SH-SY5Y (cell line): ENCODE data around the gene ATP11C.

ENCODE experiments used
- GATA2 ChIP-seq: IDR thresholded peaks from 2 replicates; pipeline ENCODE4 v1.6.1; 2011; ENCODE audit warnings: mild to moderate bottlenecking, low read depth, low read length
- GATA3 ChIP-seq: IDR thresholded peaks from 2 replicates; pipeline ENCODE4 v1.6.1; 2011; ENCODE audit warnings: low read depth, mild to moderate bottlenecking, low read length, moderate library complexity

ATP11C gene

DNA sequence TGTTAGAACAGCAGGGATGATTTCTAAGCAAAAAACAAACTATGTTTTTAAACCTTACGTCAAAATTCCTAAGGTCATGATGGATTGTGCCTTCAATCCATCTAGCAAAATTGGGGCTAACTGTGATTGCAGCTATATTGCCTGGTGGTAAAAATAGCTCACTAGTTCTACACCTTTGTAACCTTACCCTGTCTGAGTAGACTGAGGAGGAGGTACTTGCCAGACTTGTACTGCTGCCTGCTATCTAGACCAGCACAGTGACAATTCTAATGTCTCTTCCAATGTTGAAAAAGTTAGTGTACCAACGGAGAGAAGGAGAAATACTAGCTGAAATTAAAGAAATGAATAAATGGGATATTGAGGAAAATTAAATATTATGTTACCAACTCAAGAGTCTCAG is 30.3 kb downstream of the ATP11C start:
- TF ChIP-seq GATA2 (no peak), GATA3 (no peak)

DNA sequence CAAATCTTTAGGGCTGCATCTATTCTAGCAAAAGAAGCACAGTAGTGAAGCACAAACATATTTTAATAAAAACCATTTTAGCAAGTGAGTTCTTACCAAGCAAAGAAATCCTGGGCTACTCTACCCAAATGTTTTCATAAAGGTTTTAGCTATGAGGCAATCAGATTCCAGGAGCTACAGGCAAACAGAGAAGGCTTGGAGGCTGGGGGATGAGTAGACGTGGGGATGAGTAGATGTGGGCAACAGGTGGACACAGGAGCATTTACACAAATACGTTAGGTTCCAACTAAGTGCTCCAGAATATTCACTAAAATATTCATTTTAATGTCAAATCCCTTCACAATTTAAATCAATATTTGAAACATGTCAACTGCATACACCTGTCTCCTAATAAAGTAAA is 34.5 kb downstream of the ATP11C start:
- no peak for TF ChIP-seq GATA2
- no peak for TF ChIP-seq GATA3

DNA sequence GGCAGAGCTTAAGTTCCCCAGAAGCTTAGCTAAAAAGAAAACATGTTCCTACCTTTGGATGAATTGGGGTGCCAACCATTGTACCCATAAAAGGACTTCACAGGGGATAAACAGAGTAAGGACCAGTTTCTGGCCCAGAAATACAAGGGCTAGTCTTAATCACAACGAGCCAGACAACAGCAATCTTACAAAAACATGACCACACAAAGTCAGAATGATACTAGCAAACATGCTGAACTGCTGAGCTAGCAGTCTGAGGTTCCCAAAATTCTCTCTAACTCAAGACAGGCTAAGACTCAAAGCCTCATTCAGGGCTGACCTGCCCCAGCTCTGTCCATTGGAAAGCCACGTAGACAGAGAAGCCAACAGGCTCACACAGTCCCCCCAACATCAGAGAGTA is 40.3 kb downstream of the ATP11C start:
- TF ChIP-seq GATA3: no peak
- no peak for TF ChIP-seq GATA2

DNA sequence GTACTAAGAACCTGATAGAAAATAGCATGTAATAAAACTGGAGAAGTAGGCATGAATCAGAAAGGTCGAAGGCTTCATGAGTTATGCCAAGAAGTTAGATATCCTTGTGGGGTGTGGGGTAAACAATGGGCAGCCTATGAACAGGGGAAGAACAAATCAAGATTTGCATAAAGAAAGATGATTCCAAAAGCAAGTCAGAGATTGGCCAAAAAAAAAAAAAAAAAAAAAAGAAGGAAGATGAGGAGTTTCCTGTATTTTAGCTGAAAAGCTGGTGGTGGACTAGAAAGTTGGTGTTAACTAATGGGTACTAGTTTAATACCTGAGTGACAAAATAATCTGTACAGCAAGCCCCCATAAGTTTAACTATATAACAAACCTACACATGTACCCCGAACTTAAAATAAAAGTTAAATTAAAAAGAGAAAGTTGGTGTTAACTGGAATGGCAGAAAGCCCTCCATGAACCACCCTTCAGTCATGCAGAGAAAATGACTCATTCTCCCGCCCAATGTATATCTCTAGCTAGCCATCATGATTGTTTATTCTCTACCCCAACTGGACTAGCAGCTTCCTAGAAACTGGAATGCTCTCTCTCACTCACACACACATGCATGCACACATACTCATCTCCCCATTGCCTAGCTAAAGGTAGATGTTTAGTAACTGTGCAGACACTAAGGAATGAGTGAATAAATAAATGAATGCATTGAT is 41.7 kb downstream of the ATP11C start:
- TF ChIP-seq GATA2 (no peak), GATA3 (no peak)

DNA sequence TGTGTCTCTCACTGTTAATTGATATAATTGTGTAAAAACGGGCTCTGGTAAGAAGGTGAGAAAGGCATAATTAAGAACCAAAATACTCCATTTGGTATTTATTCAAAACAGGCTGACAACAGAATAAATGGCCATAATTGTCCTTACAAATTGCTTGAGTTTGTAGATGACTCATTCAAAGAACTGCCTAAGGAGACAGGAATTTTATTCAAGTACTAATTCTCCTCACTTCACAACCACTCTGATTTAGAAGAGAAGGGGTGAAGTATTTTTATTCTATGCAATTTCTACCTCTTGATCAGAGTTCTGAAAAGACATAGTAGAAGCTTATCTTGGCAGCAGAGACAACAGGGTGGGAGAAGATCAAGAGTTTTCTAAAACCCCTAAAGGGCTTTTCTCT is 43.1 kb downstream of the ATP11C start:
- TF ChIP-seq GATA2: no peak
- no peak for TF ChIP-seq GATA3

DNA sequence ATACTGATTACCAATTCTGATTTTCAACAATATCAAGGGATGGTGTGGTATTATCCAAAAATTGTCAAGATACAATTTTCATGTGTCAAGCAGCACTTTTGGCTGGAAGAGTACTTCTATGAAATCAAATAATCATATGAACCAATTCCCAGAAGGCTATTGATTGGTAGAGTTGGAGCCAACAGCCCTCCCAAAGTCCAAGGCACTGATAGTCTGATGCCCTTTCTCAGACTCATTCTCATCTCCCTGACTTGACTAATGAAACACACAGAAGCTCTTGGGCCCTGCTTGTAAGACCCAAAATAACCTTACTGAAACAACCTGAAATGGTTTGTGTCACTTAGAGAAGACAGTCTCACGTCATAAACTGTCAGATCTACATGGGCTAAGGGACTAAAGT is 48.9 kb downstream of the ATP11C start:
- TF ChIP-seq GATA3 (no peak), GATA2 (no peak)

DNA sequence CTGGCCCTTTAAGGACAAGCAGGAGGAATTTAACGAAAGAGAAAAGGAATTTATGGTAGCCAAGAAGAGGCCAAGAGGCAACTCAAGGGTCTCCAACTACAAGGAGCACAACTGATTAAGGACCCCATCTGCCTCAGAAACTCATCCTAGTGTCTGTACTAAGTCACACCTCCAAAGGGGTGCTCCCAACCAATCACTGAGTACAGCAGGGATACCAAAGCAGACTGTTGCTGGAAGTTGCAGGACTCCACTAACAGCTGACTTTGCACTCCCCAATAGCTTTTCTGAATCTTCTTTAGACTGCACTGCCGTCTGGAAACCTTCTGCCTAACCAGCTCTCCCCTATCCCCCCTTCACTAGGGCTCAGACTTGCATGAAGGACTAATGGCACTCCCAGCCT is 50.6 kb downstream of the ATP11C start:
- TF ChIP-seq GATA3: no peak
- TF ChIP-seq GATA2: no peak

DNA sequence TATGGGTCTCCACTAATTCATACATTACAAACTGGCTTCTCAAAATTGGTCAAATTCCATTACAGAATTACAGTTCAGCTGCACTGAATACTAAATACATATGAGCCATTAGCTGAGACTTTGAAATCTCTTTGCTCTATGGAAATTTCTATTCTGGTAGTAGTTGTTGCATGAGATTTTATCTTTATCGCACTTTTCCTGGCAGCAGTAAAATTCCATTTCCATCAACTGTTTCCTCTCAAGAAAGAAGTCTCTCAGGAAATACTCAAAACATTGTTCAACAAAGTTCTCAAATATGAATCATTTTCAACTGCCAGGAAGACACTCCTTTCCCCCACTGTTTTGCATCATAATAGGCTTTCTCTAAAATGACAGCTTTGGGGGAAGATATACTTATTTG is 51.3 kb downstream of the ATP11C start:
- TF ChIP-seq GATA3: no peak
- TF ChIP-seq GATA2: no peak

DNA sequence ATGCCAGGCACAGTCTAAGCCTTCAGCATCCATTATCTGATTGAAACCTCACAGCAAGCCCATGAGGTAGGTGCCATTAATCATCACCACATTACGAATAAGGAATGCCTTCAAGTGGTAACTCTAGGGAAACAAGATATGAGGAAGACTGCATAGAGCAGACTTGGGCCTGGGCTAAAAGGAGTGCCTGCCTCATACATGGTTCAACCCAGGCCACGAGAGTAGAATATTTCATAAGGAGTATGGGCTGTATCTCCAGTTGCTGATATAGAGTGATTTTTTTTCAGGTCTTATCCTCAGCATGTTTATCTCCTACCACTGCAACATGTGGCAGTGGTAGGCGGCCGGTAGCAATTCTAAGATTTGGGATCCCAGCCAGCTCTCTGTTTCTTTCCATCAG is 51.7 kb downstream of the ATP11C start:
- TF ChIP-seq GATA2 (no peak), GATA3 (no peak)

DNA sequence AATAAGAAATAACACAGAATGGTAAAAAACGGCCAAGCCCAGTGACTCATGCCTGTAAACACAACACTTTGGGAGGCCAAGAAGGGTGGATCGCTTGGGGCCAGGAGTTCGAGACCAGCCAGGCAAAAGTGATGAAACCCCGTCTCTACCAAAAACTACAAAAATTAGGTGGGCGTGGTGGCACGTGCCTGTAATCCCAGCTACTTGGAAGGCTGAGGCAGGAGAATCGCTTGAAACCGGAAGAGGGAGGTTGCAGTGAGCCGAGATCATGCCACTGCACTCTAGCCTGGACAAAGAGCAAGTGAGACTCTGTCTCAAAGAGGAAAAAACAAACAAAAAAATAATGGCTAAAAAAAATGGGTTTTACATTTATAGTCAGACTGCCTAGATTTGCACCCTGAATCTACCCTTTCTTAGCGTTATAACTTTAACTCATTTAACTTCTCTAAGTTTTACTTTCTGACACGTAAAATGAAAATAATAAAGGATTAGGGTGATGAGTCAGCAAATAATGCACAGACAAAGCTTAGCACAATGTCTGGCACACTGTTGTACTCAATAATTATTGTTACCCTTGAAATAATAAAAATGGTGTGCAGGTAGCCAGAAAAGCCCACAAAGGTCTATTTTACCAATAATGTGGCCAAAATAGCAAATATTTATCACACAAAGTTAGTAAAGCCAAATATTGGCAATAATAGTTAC is 55.0 kb downstream of the ATP11C start:
- TF ChIP-seq GATA3 (no peak), GATA2 (no peak)

DNA sequence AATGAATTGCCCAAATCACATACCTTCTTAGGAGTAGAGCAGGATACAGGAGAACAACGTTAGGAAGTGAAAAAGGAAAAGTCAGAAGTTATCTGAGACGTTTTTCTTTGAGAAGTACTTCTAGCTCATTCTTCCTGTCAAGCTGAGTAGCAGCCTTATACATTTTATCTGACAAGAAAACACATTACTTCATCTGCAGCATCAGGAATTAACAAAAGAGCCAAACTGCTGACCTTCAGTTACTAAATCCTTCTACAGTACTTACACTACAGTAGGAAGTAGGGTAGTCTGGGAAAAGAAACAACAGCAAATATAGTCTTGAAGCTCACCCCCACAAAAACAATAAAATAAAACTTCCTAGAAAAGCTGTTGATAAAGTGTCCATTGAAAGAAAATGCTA is 57.0 kb downstream of the ATP11C start:
- TF ChIP-seq GATA3 (no peak), GATA2 (no peak)

DNA sequence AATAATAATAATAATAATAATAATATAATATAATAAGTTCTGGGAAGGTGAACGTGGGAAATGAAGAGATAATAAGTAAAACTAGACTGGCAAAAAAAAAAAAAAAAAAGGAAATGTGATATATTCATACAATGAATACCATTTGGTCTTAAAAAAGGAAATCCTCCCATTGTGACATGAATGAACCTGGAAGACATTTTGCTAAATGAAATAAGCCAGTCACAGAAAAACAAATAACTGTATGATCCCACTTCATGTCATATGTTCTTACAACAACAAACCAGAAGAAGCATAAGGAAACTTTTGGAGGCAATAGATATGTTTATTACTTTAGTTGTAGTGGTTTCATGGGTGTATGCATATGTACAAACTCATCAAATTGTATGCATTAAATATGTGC is 63.1 kb downstream of the ATP11C start:
- TF ChIP-seq GATA3: no peak
- TF ChIP-seq GATA2: no peak

DNA sequence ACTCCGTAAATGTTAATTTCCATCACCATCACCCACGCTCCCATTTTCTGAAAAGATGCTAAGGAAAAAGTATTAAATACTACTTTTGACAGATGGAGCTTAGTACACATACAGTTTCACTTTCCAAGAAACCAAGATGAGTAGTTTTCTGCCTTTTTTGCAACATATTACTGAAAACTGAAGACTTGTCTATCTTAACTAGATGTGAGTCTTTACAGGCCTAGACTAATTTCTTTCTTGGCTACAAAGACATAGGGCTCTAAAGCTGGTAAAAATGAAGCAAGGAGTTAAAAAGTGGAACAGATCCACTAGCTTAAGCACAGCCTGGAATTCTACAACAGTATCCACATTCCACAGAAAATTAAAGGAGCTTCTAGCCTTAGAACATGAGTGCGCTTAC is 68.2 kb downstream of the ATP11C start:
- no peak for TF ChIP-seq GATA3
- TF ChIP-seq GATA2: no peak

DNA sequence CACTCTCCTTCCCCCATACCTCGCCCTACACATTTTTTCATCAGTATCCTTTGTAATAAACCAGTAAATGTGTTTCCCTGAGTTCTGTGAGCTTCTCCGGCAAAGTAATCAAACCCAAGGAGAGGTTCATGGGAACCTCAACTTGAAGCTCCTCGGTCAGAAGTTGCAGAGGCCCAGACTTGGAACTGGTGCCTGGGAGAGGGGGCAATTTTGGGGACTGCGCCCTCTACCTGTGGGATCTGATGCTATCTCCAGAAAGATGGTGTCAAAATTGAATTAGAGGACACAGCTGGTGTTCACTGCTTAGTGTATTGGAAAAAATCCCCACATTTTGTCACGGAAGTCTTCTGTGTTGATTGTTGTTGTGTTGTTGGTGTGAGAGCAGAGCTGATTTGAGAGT is 70.6 kb downstream of the ATP11C start:
- TF ChIP-seq GATA2 (no peak), GATA3 (no peak)

DNA sequence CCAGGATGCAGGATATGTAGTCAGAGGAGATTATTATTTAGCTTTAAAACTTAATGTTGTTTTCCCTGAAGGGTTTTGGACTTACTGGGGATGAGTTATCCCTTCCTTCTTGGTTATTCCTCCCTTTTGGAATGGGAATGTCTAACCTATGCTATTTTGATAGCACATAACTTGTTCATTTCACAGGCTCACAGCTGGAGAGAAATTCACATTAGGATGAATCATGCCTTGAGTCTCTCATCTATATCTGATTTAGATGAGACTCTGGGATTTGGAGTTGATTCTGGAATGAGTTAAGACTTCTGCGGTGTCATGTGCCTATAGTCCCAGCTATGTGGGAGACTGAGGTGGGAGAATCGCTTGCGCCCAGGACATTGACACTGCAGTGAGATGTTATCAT is 81.1 kb downstream of the ATP11C start:
- TF ChIP-seq GATA2 (no peak), GATA3 (no peak)
